Hematopoietic multipotent progenitor cell treated with erythropoietin and hydrocortisone succinate and interleukin-3 and kit ligand, for 6 days (in vitro differentiated cells): ENCODE results near the gene TMEM247.
"Not testable (repeated sequence)": the region's sequence is repeated elsewhere in the genome, so short reads cannot be mapped to it uniquely, and the experiment has no call there.

Source experiments
- DNase-seq: peaks from one replicate; pipeline ENCODE4 v3.0.0-alpha.2; 2015

TMEM247 gene

GRCh38 chr2:46517485-46517884, 38.1 kb downstream of the TMEM247 start:
- no peak for DNase-seq

- no peak for DNase-seq
Measured at GRCh38 chr2:46518861-46519260, 39.5 kb downstream of the TMEM247 start.

- no peak for DNase-seq
Measured at GRCh38 chr2:46519265-46519664, 39.9 kb downstream of the TMEM247 start.

DNA sequence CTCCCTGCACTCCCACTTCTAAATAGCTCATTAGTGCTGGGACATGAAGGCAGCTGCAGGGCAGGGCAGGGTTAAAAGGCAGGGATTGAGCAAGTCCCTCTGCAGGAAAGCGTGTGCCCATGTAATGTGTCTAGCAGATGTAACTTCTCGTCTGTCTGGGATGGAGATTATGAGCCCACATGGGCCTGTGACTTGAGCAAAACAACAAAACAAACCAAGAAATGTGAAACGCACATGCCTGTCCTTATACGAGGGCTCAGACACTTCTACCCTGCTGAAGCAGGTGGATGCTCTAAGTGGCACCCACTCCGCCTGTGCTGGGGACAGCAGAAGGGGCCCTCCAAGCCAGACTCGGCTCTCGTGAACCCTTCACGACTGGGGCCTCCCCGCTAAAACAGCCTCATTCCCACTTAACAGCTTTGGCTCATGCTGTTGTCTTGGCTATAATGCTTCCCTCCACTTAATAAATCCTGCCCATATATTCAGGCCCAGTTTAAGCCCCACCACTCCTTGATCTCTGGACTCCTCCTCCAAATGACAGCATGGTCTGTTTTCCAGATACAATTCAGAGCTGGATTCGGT, 40.9 kb downstream of the TMEM247 start:
- DNase-seq = no peak

- no peak for DNase-seq
Measured at GRCh38 chr2:46521215-46521683, 41.9 kb downstream of the TMEM247 start.

GRCh38 chr2:46522385-46522784, 43.0 kb downstream of the TMEM247 start:
- not testable (repeated sequence) for DNase-seq

GRCh38 chr2:46525522-46526155, 46.3 kb downstream of the TMEM247 start:
- no peak for DNase-seq

- DNase-seq = no peak
Measured at GRCh38 chr2:46528880-46529279, 49.5 kb downstream of the TMEM247 start.

DNA sequence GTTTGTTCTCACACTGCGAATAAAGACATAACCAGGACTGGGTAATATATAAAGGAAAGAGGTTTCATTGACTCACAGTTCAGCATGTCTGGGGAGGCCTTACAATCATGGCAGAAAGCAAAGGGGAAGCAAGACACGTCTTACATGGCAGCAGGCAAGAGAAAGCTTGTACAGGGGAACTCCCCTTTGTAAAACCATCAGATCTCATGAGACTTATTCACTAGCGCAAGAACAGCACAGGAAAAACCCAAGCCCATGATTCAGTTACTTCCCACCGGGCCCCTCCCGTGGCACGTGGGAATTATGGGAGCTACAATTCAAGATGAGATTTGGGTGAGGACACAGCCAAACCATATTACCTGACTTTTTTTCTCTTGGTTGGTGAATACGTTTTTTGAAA, 51.3 kb downstream of the TMEM247 start:
- DNase-seq = no peak

GRCh38 chr2:46531863-46532262, 52.5 kb downstream of the TMEM247 start:
- no peak for DNase-seq
